Neuronal stem cell (in vitro differentiated cells): ENCODE results near the gene FKBP10.
A peak's percentile ranks its signal among the peaks of the same experiment; 100 is the strongest.
"Not testable (repeated sequence)": the region's sequence is repeated elsewhere in the genome, so short reads cannot be mapped to it uniquely, and the experiment has no call there.

Experiments used
- DNase-seq: peaks from one replicate; pipeline ENCODE4 v3.0.0-alpha.2; 2013; ENCODE audit warnings: low spot score
- H2AFZ ChIP-seq: one replicate; pipeline ENCODE4 v1.6.1; 2013; ENCODE audit warnings: mild to moderate bottlenecking, low read length, inconsistent platforms
- H2AK5ac ChIP-seq: 2 replicates; pipeline ENCODE4 v1.6.1; 2013; ENCODE audit warnings: low read depth, mild to moderate bottlenecking, inconsistent platforms, low read length, moderate library complexity, mixed read lengths
- H2BK120ac ChIP-seq: 2 replicates; pipeline ENCODE4 v1.6.1; 2013; ENCODE audit warnings: low read depth, mild to moderate bottlenecking, inconsistent platforms, low read length, moderate library complexity, mixed read lengths
- H2BK12ac ChIP-seq: one replicate; pipeline ENCODE4 v1.6.1; 2013; ENCODE audit warnings: low read length, inconsistent platforms
- H2BK15ac ChIP-seq: 2 replicates; pipeline ENCODE4 v1.6.1; 2013; ENCODE audit warnings: mild to moderate bottlenecking, low read length, inconsistent platforms, mixed read lengths
- H2BK5ac ChIP-seq: one replicate; pipeline ENCODE4 v1.6.1; 2013; ENCODE audit warnings: inconsistent platforms, mild to moderate bottlenecking, low read length, moderate library complexity
- H3K14ac ChIP-seq: one replicate; pipeline ENCODE4 v1.6.1; 2013; ENCODE audit warnings: low read length, inconsistent platforms
- H3K18ac ChIP-seq: 2 replicates; pipeline ENCODE4 v1.6.1; 2013; ENCODE audit warnings: low read length, inconsistent platforms
- H3K23ac ChIP-seq: 2 replicates; pipeline ENCODE4 v1.6.1; 2013; ENCODE audit warnings: low read depth, mild to moderate bottlenecking, mixed read lengths, low read length, inconsistent platforms; ENCODE audit not compliant: poor library complexity
- H3K27ac ChIP-seq: replicated peaks from 3 replicates; pipeline ENCODE4 v1.5.1; 2013; ENCODE audit warnings: low read length, inconsistent platforms
- H3K27me3 ChIP-seq, 3 experiments: 2 replicates each; pipeline ENCODE4 v1.6.1; 2013; ENCODE audit warnings: low read length in 3 of 3, mild to moderate bottlenecking in 2 of 3, inconsistent platforms in 1 of 3, low read depth in 1 of 3, mixed read lengths in 1 of 3, moderate library complexity in 1 of 3; ENCODE audit not compliant: control insufficient read depth in 3 of 3, insufficient read depth in 3 of 3
- H3K36me3 ChIP-seq, 2 donors: replicated peaks in 1 of 2; 2 replicates each; pipeline ENCODE4 v1.6.1; 2013; ENCODE audit warnings: low read length in 2 of 2; ENCODE audit not compliant: control insufficient read depth in 2 of 2, insufficient read depth in 2 of 2
- H3K4ac ChIP-seq: 2 replicates; pipeline ENCODE4 v1.6.1; 2013; ENCODE audit warnings: inconsistent platforms, mild to moderate bottlenecking, low read length, moderate library complexity
- H3K4me1 ChIP-seq, 2 donors: 1 replicate in 1 of 2; 2 replicates in 1 of 2; pipeline ENCODE4 v1.6.1; 2013; ENCODE audit warnings: low read length in 2 of 2, low read depth in 1 of 2; ENCODE audit not compliant: control insufficient read depth in 2 of 2, insufficient read depth in 1 of 2
- H3K4me2 ChIP-seq: one replicate; pipeline ENCODE4 v1.6.1; 2013; ENCODE audit warnings: mild to moderate bottlenecking, low read length, inconsistent platforms; ENCODE audit not compliant: insufficient read depth, poor library complexity, severe bottlenecking
- H3K4me3 ChIP-seq, 2 donors: 2 replicates each; pipeline ENCODE4 v1.5.1; 2013; ENCODE audit warnings: low read length in 2 of 2, mild to moderate bottlenecking in 2 of 2, inconsistent platforms in 1 of 2, moderate library complexity in 1 of 2
- H3K79me1 ChIP-seq: one replicate; pipeline ENCODE4 v1.6.1; 2013; ENCODE audit warnings: low read depth, mild to moderate bottlenecking, inconsistent platforms, low read length, moderate library complexity
- H3K9ac ChIP-seq: one replicate; pipeline ENCODE4 v1.6.1; 2013; ENCODE audit warnings: mild to moderate bottlenecking, low read depth, low read length, inconsistent platforms; ENCODE audit not compliant: poor library complexity
- H3K9me3 ChIP-seq, 2 donors: replicated peaks in 1 of 2; 2 replicates each; pipeline versions ENCODE3 to v1.6.1; 2013; ENCODE audit warnings: low read length in 2 of 2, mild to moderate bottlenecking in 2 of 2, inconsistent platforms in 1 of 2, low read depth in 1 of 2, mixed read lengths in 1 of 2, moderate library complexity in 1 of 2; ENCODE audit not compliant: control insufficient read depth in 2 of 2, insufficient read depth in 1 of 2
- H4K8ac ChIP-seq: one replicate; pipeline ENCODE4 v1.6.1; 2013; ENCODE audit warnings: low read depth, mild to moderate bottlenecking, inconsistent platforms, low read length, moderate library complexity
- H4K91ac ChIP-seq: one replicate; pipeline ENCODE4 v1.6.1; 2013; ENCODE audit warnings: low read length, low read depth, mild to moderate bottlenecking, inconsistent platforms; ENCODE audit not compliant: poor library complexity
- WGBS, 2 donors: extraction: QIAGEN DNeasy Blood & Tissue Kit; methylation state at CpG; one replicate each; pipeline ENCODE4 v1.1.7; 2013; ENCODE audit warnings: missing lambda C conversion rate in 2 of 2, mixed read lengths in 1 of 2; ENCODE audit not compliant: insufficient read length in 2 of 2, insufficient replicate concordance in 1 of 2; ENCODE audit errors: extremely low coverage in 2 of 2; 5-methylcytosine and 5-hydroxymethylcytosine counted together

Gene FKBP10

DNA sequence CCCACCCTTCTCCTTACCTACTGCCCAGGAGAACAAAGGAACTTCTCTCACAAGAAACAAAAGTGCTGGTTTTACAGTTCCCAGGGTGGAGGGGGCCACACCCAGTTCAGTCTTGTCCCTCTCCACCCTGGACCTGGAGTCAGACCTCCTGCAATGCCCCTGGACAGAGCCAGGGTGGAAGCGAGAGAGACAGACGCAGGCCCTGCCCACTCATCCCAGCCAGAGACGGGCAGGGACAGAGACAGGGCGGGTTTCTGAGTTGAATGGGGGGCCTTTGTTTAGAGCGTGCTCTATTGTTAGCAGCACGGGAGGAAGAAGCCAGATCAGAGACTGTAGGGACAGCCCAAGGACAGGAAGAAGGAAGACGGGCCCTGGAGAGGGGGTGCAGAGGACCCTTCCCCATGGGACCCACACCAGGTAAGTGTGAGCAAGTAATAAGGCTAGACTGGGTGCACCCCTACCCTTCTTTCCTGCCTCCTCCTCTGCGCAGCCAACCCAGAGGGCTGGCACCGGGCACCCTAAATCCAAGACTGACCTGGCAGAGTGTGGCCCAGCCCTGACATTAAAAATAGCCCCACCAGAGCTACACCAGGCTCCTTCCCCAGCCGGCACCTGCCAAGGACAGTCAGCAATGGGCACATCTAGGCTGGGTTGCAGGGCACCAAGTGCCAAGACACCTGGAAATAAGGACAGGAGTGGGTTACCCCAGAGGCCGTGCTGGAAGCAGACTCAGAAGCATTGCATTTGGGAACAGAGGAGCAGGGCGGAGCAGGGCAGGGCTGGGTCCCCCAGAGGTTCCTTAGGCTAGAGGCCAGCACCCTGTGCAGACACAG is 37.2 kb upstream of the FKBP10 start:
- Histone ChIP-seq H3K4me3 (no peak overlapping the region), H2AK5ac (peak overlapping the region; percentile 20), H3K79me1 (peaks cover 7% of the 10 kb centered on the region), H3K4me1 (peaks cover 30 to 36% of the 10 kb centered on the region in 2 donors), H3K4me2 (peak overlapping the region; percentile 36), H3K27ac (peak overlapping the region; percentile 59), H2BK12ac (no peak overlapping the region), H2BK120ac (no peak overlapping the region), H2BK5ac (peak overlapping the region; percentile 0), H3K9me3 (no peaks in the 10 kb centered on the region), H4K8ac (no peak overlapping the region), H3K9ac (no peak overlapping the region), H4K91ac (no peak overlapping the region), H3K4ac (no peak overlapping the region), H3K23ac (no peak overlapping the region), H3K18ac (peak overlapping the region; percentile 88), H2AFZ (peak overlapping the region; percentile 50), H3K36me3 (peaks cover 15 to 21% of the 10 kb centered on the region in 2 donors), H2BK15ac (no peak overlapping the region), H3K27me3 (no peaks in the 10 kb centered on the region), H3K14ac (no peak overlapping the region)
- peak; percentile 43 for DNase-seq
- WGBS, 2 donors: no CpG with 5 or more reads among the region's 12 CpGs

DNA sequence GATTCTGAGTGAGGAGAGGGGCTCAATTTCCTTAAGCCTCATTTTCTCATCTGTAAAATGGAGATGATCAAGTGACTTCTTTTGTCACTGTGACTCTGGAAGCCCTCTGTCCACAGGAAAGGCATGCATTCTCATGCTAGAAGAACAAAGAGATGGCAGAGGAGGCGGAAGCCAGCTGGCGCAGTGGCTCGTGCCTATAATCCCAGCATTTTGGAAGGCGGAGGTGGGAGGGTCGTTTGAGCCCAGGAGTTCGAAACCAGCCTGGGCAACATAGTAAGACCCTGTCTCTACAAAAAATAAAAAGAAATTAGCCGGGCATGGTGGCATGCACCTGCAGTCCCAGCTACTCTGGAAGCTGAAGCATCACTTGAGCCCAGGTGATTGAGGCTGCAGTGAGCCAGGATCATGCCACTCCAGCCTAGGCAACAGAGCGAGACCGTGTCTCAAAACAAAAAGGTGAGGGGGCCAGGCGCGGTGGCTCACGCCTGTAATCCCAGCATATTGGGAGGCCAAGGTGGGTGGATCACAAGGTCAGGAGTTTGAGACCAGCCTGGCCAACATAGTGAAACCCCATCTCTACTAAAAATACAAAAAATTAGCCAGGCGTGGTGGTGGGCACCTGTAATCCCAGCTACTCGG is 36.4 kb upstream of the FKBP10 start:
- not testable (repeated sequence) for H4K91ac ChIP-seq, DNase-seq, H4K8ac ChIP-seq, H2BK120ac ChIP-seq, H3K27me3 ChIP-seq, H3K4me3 ChIP-seq, H3K9me3 ChIP-seq, H3K4me2 ChIP-seq, H2BK12ac ChIP-seq, H2AK5ac ChIP-seq, H3K79me1 ChIP-seq, H3K9ac ChIP-seq, H3K4ac ChIP-seq, H3K23ac ChIP-seq, H3K18ac ChIP-seq, H2BK15ac ChIP-seq, H2AFZ ChIP-seq, H3K14ac ChIP-seq
- Histone ChIP-seq H3K4me1 (peaks cover 30 to 38% of the 10 kb centered on the region in 2 donors), H3K36me3 (peaks cover 11 to 15% of the 10 kb centered on the region in 2 donors), H2BK5ac (peak overlapping the region; percentile 0), H3K27ac (peak overlapping the region; percentile 59)
- WGBS, 2 donors: no CpG with 5 or more reads among the region's 14 CpGs

DNA sequence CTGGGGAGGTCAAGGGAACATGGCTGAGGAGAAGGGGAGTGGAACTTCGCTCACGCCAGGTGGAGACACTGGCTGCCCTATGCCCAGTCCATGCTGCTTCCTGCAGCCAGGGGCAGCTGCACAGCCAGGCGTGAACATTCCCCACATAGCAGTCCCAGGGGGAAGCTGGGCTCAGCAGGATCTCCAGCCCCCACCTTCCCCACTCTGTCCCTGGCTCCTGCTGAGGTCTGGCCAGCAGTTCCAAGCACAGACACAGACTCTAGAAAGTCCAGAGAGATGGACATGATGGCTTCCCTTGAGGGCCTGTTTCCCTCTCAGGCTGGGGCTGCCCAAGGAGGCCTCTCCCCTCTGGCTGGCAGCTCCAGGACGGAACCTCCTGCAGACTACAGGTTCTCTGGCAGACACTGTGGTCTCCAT is 35.6 kb upstream of the FKBP10 start:
- Histone ChIP-seq H3K27ac (peak overlapping the region; percentile 60), H4K8ac (no peak overlapping the region), H3K9me3 (no peaks in the 10 kb centered on the region), H3K14ac (no peak overlapping the region), H3K4ac (no peak overlapping the region), H3K4me2 (no peak overlapping the region), H2AFZ (no peak overlapping the region), H3K79me1 (peaks cover 6% of the 10 kb centered on the region), H3K4me3 (no peak overlapping the region), H2BK5ac (peak overlapping the region; percentile 42), H3K18ac (peak overlapping the region; percentile 38), H4K91ac (no peak overlapping the region), H3K9ac (peak overlapping the region; percentile 9), H2BK12ac (no peak overlapping the region), H3K23ac (no peak overlapping the region), H2BK15ac (no peak overlapping the region), H2BK120ac (no peak overlapping the region), H3K27me3 (no peaks in the 10 kb centered on the region), H3K4me1 (peaks cover 33 to 44% of the 10 kb centered on the region in 2 donors), H3K36me3 (peaks cover 6 to 8% of the 10 kb centered on the region in 2 donors), H2AK5ac (peak overlapping the region; percentile 67)
- no CpG with 5 or more reads among the region's 4 CpGs for WGBS, 2 donors
- no peak for DNase-seq

DNA sequence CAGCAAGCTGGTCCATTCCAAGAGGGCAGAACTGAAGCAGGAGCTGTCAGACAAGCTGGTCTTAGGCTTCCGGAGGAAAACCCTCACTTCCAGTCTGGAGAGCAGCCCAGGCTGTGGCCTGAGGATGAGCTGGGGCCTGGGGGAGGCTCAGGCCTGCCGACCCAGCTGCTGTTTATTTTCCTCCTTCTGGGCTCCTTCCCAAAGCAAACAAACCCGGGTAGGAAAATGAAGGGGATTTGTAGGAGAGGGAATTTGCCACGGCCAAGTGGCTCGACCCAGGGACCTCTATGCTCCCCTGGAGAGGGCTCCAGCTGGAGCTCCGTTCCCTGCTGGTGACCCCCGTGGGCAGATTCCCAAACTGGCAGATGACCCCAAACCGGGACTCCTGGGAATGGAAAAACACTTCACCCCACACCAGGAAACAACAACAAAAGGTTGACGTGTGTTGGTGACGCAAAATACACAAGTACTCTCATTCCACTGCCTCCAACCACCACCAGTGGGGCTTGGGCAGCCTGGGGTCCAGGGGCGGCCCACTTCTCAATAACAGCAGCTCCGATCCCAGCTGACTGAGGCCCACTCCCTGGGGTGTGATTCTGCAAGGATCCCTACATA is 35.1 kb upstream of the FKBP10 start:
- Histone ChIP-seq H3K4me1 (peaks cover 35 to 44% of the 10 kb centered on the region in 2 donors), H3K27ac (peak overlapping the region; percentile 60), H3K9me3 (no peaks in the 10 kb centered on the region), H3K79me1 (peaks cover 3% of the 10 kb centered on the region), H3K36me3 (peaks cover 4 to 5% of the 10 kb centered on the region in 2 donors), H2BK15ac (no peak overlapping the region), H3K18ac (peak overlapping the region; percentile 73), H3K9ac (no peak overlapping the region), H3K4me2 (no peak overlapping the region), H4K91ac (no peak overlapping the region), H2BK120ac (no peak overlapping the region), H3K4ac (no peak overlapping the region), H3K27me3 (no peaks in the 10 kb centered on the region), H4K8ac (no peak overlapping the region), H3K14ac (no peak overlapping the region), H3K4me3 (no peak overlapping the region), H2BK5ac (peak overlapping the region; percentile 42), H2BK12ac (no peak overlapping the region), H2AK5ac (peak overlapping the region; percentile 67), H2AFZ (no peak overlapping the region), H3K23ac (no peak overlapping the region)
- WGBS, 2 donors: no CpG with 5 or more reads among the region's 12 CpGs
- no peak for DNase-seq
